Osteoblast (primary cell): ENCODE measurements around the gene DYRK1B. TPM values are rescaled to one million over a fixed set of nuclear protein-coding genes. Genes with fewer than 3 reads are reported as not detected.
A peak's percentile ranks its signal among the peaks of the same experiment; 100 is the strongest.

Source experiments
- DNase-seq: peaks from one replicate; pipeline ENCODE4 v3.0.0; 2011; ENCODE audit warnings: low spot score, mixed read lengths; ENCODE audit not compliant: insufficient read length; ENCODE audit errors: missing footprints
- H2AFZ ChIP-seq: 2 replicates; pipeline ENCODE4 v1.6.0; 2011; ENCODE audit warnings: mild to moderate bottlenecking, low read length
- H3K27ac ChIP-seq: 2 replicates; pipeline ENCODE4 v1.5.1; 2011; ENCODE audit warnings: mild to moderate bottlenecking, low read depth, low read length, moderate library complexity
- H3K27me3 ChIP-seq: 2 replicates; pipeline ENCODE4 v1.6.0; 2012; ENCODE audit warnings: mild to moderate bottlenecking, control low read depth, inconsistent platforms, low read length, moderate library complexity; ENCODE audit not compliant: insufficient read depth
- H3K36me3 ChIP-seq: 2 replicates; pipeline ENCODE4 v1.5.1; 2011; ENCODE audit warnings: mild to moderate bottlenecking, low read length, control low read depth, moderate library complexity; ENCODE audit not compliant: insufficient read depth
- H3K4me1 ChIP-seq: 2 replicates; pipeline ENCODE4 v1.5.1; 2011; ENCODE audit warnings: mild to moderate bottlenecking, low read length, control low read depth, moderate library complexity; ENCODE audit not compliant: insufficient read depth
- H3K4me2 ChIP-seq: 2 replicates; pipeline ENCODE4 v1.6.0; 2011; ENCODE audit warnings: mild to moderate bottlenecking, low read length; ENCODE audit not compliant: insufficient read depth
- H3K4me3 ChIP-seq: fragments of 200-600 bp; sonication (generic); 3 replicates; pipeline ENCODE4 v1.5.1; 2012; ENCODE audit warnings: mild to moderate bottlenecking, low read length, inconsistent platforms; ENCODE audit not compliant: insufficient read depth
- H3K79me2 ChIP-seq: 2 replicates; pipeline ENCODE4 v1.6.0; 2012; ENCODE audit warnings: mild to moderate bottlenecking, low read length, control low read depth, inconsistent platforms; ENCODE audit not compliant: insufficient read depth
- H3K9me3 ChIP-seq: 2 replicates; pipeline ENCODE4 v1.5.1; 2011; ENCODE audit warnings: low read depth, low read length, control low read depth
- H4K20me1 ChIP-seq: 2 replicates; pipeline ENCODE4 v1.6.0; 2012; ENCODE audit warnings: mild to moderate bottlenecking, low read length, control low read depth; ENCODE audit not compliant: insufficient read depth
- total RNA-seq: library from RNA; depleted of rRNA; stranded (reverse); fragments of >200 nt; gene quantifications from 2 replicates; pipeline ENCODE4 v1.2.3, GENCODE V29; 2012
- TF ChIP-seq, protein P1 (sequence below): IDR thresholded peaks from 2 replicates; pipeline ENCODE4 v1.5.1; 2011; ENCODE audit warnings: mild to moderate bottlenecking, low read depth, low read length, moderate library complexity; ENCODE audit errors: extremely low read depth

The DYRK1B gene
- total RNA-seq, 1 donor = 19.5 TPM

DNA sequence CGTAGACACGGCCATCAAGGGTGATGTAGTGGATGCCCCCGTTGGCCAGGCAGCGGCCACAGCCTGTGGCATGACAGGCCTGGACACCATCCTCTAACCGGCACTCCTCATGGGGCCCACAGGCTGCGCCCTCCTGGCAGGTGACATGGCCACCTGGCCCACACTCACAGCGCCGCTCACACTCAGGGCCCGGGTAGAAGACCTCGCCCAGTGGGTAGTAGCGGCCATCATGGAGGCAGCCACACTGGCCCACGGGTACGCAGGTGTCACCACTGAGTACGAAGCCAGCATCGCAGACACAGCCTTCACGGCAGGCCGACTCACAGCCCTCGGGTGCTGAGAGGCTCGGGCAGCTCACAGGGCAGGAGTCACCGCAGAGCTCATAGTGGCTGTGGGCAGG, 39.4 kb upstream of the DYRK1B start:
- Histone ChIP-seq H2AFZ (no peak overlapping the region), H3K27me3 (no peaks in the 10 kb centered on the region), H3K79me2 (no peaks in the 10 kb centered on the region), H3K27ac (no peak overlapping the region), H3K4me1 (no peaks in the 10 kb centered on the region), H3K4me2 (no peak overlapping the region), H3K9me3 (no peaks in the 10 kb centered on the region), H3K4me3 (no peak overlapping the region), H4K20me1 (no peaks in the 10 kb centered on the region), H3K36me3 (no peaks in the 10 kb centered on the region)
- TF ChIP-seq, protein P1, sequence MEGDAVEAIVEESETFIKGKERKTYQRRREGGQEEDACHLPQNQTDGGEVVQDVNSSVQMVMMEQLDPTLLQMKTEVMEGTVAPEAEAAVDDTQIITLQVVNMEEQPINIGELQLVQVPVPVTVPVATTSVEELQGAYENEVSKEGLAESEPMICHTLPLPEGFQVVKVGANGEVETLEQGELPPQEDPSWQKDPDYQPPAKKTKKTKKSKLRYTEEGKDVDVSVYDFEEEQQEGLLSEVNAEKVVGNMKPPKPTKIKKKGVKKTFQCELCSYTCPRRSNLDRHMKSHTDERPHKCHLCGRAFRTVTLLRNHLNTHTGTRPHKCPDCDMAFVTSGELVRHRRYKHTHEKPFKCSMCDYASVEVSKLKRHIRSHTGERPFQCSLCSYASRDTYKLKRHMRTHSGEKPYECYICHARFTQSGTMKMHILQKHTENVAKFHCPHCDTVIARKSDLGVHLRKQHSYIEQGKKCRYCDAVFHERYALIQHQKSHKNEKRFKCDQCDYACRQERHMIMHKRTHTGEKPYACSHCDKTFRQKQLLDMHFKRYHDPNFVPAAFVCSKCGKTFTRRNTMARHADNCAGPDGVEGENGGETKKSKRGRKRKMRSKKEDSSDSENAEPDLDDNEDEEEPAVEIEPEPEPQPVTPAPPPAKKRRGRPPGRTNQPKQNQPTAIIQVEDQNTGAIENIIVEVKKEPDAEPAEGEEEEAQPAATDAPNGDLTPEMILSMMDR = no peak
- peak; percentile 62 for DNase-seq

DNA sequence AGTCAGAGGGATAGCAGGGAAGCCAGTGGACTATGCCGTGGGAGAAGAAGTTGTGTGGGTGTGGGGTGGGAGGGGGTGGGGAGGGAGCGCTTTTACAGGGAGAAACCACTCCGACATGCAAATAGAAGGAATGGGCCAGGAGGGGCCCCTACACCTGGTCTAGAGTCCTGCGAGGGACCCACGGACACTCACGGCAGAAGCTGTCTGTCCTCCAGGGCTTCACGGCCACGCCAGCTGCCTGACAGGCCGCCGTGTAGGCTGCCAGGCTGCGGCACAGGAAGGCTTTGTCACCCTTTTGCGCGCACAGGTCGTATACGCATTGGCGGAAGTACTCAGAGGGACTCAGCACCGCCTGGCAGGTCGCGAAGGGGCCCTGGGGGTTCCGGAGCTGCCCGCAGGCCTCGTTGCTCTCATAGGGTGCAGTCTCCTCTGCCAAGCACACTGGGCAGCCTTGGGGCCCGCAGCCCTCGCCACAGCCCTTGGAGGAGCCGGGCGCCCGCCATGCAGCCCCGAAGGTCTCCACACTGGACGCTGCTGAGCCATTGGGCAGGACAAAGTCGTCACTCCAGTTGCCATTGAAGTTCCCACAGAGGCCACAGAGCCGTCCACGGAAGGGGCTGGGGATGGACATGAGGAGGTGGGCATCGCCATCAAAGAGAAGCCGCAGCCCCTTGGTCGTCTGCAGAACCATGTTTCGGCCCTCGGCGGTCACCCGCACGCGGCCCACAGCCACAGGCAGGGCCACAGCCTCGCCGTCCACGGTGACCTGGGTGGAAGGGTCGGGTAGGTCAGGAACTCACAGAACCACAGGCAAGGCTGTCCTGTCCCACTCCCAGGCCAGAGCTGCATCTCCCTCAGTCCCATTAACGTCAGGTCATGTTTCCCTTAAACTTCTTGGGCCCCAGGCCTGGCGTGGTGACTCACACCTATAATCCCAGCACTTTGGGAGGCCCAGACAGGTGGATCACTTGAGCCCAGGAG, 38.2 kb upstream of the DYRK1B start:
- H3K9me3 ChIP-seq = no peaks in the 10 kb centered on the region
- H4K20me1 ChIP-seq = no peaks in the 10 kb centered on the region
- no peak overlapping the region for H3K4me3 ChIP-seq

DNA sequence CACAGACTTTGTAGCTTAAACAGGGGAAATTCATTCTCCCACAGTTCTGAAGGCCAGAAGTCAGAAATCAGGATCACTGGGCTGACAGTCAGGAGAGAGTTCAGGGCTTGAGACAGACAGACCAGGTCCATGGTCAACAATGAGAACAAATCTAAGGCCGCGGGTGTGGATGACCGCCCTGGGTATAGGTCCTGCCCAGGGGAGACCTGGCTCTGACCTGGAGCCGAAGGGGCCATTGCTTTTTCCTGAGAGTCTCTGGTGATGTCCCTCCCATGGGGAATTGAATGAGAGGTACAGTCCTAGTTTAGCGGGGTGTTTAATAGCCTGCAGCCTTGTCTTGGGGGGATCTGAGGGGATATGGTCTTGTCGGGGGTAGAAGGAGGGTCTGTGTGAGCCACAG, 37.4 kb upstream of the DYRK1B start:
- no peak overlapping the region for H2AFZ ChIP-seq
- no peaks in the 10 kb centered on the region for H3K36me3 ChIP-seq
- no peak overlapping the region for H3K4me2 ChIP-seq
- no peak for DNase-seq
- TF ChIP-seq, protein P1 = no peak
- H4K20me1 ChIP-seq = no peaks in the 10 kb centered on the region
- no peak overlapping the region for H3K4me3 ChIP-seq
- H3K27me3 ChIP-seq = no peaks in the 10 kb centered on the region
- H3K27ac ChIP-seq = no peak overlapping the region
- H3K9me3 ChIP-seq = no peaks in the 10 kb centered on the region
- H3K79me2 ChIP-seq = no peaks in the 10 kb centered on the region
- H3K4me1 ChIP-seq = no peaks in the 10 kb centered on the region

More for the DNA sequence above, 38.2 kb upstream of the DYRK1B start:
- Histone ChIP-seq H3K36me3 (no peaks in the 10 kb centered on the region), H3K27me3 (no peaks in the 10 kb centered on the region), H3K4me2 (no peak overlapping the region), H2AFZ (no peak overlapping the region), H3K79me2 (no peaks in the 10 kb centered on the region), H3K4me1 (no peaks in the 10 kb centered on the region), H3K27ac (no peak overlapping the region)
- peak; percentile 66 for DNase-seq
- TF ChIP-seq, protein P1 = no peak
